Fibroblast of lung (primary cell): ENCODE results near the gene FGFBP1. TPM values are rescaled to one million over a fixed set of nuclear protein-coding genes. Genes with fewer than 3 reads are reported as not detected.

Source experiments
- DNase-seq, 2 donors: peaks; one replicate each; pipeline versions ENCODE4 v3.0.0 to v3.0.0-alpha.2; 2010; ENCODE audit warnings: low read depth in 2 of 2
- H2AFZ ChIP-seq: 2 replicates; pipeline ENCODE4 v1.5.1; 2012; ENCODE audit warnings: low read length, control low read depth, inconsistent platforms
- H3K27ac ChIP-seq: 2 replicates; pipeline ENCODE4 v1.5.1; 2011; ENCODE audit warnings: low read length, control low read depth; ENCODE audit not compliant: insufficient read depth
- H3K27me3 ChIP-seq: 2 replicates; pipeline ENCODE4 v1.5.1; 2011; ENCODE audit warnings: mild to moderate bottlenecking, low read length; ENCODE audit not compliant: control insufficient read depth, insufficient read depth
- H3K36me3 ChIP-seq: 2 replicates; pipeline ENCODE4 v1.5.1; 2011; ENCODE audit warnings: low read length; ENCODE audit not compliant: control insufficient read depth, insufficient read depth
- H3K4me1 ChIP-seq: 2 replicates; pipeline ENCODE4 v1.5.1; 2011; ENCODE audit warnings: low read length; ENCODE audit not compliant: control insufficient read depth, insufficient read depth; ENCODE audit errors: extremely low read depth
- H3K4me2 ChIP-seq: 2 replicates; pipeline ENCODE4 v1.5.1; 2011; ENCODE audit warnings: low read length, control low read depth; ENCODE audit not compliant: insufficient read depth; ENCODE audit errors: extremely low read depth
- H3K4me3 ChIP-seq, 4 experiments: fragments of 200-600 bp in 1 of 4; sonication (generic) in 1 of 4; replicated peaks in 1 of 4; 2 replicates each; pipeline ENCODE4 v1.5.1; 2011 to 2016; ENCODE audit warnings: low read length in 4 of 4, low read depth in 3 of 4, mild to moderate bottlenecking in 3 of 4, control low read depth in 2 of 4, inconsistent platforms in 1 of 4, mixed read lengths in 1 of 4; ENCODE audit not compliant: insufficient read depth in 1 of 4; ENCODE audit errors: control extremely low read depth in 1 of 4
- H3K79me2 ChIP-seq: 2 replicates; pipeline ENCODE4 v1.5.1; 2012; ENCODE audit warnings: mild to moderate bottlenecking, low read length, inconsistent platforms; ENCODE audit not compliant: control insufficient read depth, insufficient read depth
- H3K9ac ChIP-seq: 2 replicates; pipeline ENCODE4 v1.5.1; 2011; ENCODE audit warnings: mild to moderate bottlenecking, low read length, control low read depth; ENCODE audit not compliant: insufficient read depth
- H3K9me3 ChIP-seq: 2 replicates; pipeline ENCODE4 v1.5.1; 2012; ENCODE audit warnings: low read depth, low read length; ENCODE audit not compliant: control insufficient read depth, insufficient read depth
- H4K20me1 ChIP-seq: 2 replicates; pipeline ENCODE4 v1.5.1; 2011; ENCODE audit warnings: low read length; ENCODE audit not compliant: control insufficient read depth, insufficient read depth; ENCODE audit errors: extremely low read depth
- EZH2 ChIP-seq: IDR thresholded peaks from 2 replicates; pipeline ENCODE4 v1.5.1; 2012; ENCODE audit warnings: low read length, control low read depth, mild to moderate bottlenecking; ENCODE audit errors: missing control alignments
- polyA plus RNA-seq, 2 donors: library from polyadenylated mRNA; depleted of rRNA in 1 of 2; stranded (reverse) in 1 of 2; unstranded in 1 of 2; fragments of >200 nt; gene quantifications; 2 replicates each; pipeline ENCODE4 v1.2.1, GENCODE V29; 2011 to 2012; ENCODE audit warnings: missing spikeins in 1 of 2
- total RNA-seq: library from RNA; depleted of rRNA; stranded (reverse); fragments of >200 nt; gene quantifications from 2 replicates; pipeline ENCODE4 v1.2.1, GENCODE V29; 2014
- TF ChIP-seq, protein P1 (sequence below), 2 donors: IDR thresholded peaks in 1 of 2; conservative IDR thresholded peaks in 1 of 2; 1 replicate in 1 of 2; 2 replicates in 1 of 2; pipeline ENCODE4 v1.5.1; 2011 to 2012; ENCODE audit warnings: low read length in 2 of 2, control low read depth in 1 of 2, inconsistent platforms in 1 of 2, low read depth in 1 of 2, mild to moderate bottlenecking in 1 of 2

Gene FGFBP1
- total and polyA plus RNA-seq, 2 donors (not counting 1 experiment from before 2014, with no cell fraction given) = not detected

DNA sequence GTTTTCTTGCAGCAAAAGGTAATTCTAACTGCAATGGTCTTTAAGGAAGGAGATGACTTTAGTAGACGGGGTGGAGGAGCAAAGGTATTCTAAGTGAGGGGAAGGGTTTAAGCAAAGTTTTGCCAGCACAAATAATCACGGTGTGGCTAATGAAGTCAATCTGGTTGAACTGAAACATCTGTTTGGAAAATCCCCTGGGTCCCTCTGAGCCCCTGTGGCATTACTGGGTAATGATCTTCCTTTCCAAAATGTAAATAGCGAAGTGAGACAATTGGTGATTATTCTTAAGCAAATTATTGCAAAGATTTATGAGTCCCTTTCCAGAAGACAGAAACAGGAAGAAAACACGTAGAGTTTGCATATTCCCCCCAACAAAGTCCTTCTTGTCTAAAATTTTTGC, 47.2 kb downstream of the FGFBP1 start:
- Histone ChIP-seq H3K27me3 (no peaks in the 10 kb centered on the region), H3K9ac (no peak overlapping the region), H3K36me3 (no peaks in the 10 kb centered on the region), H2AFZ (no peak overlapping the region), H3K9me3 (no peaks in the 10 kb centered on the region), H4K20me1 (no peaks in the 10 kb centered on the region), H3K27ac (no peak overlapping the region), H3K79me2 (no peaks in the 10 kb centered on the region), H3K4me1 (peaks cover 2% of the 10 kb centered on the region), H3K4me3 (no peak overlapping the region), H3K4me2 (no peak overlapping the region)
- TF ChIP-seq EZH2 = no peak
- TF ChIP-seq, protein P1, sequence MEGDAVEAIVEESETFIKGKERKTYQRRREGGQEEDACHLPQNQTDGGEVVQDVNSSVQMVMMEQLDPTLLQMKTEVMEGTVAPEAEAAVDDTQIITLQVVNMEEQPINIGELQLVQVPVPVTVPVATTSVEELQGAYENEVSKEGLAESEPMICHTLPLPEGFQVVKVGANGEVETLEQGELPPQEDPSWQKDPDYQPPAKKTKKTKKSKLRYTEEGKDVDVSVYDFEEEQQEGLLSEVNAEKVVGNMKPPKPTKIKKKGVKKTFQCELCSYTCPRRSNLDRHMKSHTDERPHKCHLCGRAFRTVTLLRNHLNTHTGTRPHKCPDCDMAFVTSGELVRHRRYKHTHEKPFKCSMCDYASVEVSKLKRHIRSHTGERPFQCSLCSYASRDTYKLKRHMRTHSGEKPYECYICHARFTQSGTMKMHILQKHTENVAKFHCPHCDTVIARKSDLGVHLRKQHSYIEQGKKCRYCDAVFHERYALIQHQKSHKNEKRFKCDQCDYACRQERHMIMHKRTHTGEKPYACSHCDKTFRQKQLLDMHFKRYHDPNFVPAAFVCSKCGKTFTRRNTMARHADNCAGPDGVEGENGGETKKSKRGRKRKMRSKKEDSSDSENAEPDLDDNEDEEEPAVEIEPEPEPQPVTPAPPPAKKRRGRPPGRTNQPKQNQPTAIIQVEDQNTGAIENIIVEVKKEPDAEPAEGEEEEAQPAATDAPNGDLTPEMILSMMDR (conservative IDR thresholded peaks at IDR 0.05 in 1 of 2, IDR thresholded peaks at IDR 0.05 in 1 of 2; ENCODE audit: low read depth in 1 of 2, low read length in 2 of 2) = no peak
- DNase-seq = no peak

DNA sequence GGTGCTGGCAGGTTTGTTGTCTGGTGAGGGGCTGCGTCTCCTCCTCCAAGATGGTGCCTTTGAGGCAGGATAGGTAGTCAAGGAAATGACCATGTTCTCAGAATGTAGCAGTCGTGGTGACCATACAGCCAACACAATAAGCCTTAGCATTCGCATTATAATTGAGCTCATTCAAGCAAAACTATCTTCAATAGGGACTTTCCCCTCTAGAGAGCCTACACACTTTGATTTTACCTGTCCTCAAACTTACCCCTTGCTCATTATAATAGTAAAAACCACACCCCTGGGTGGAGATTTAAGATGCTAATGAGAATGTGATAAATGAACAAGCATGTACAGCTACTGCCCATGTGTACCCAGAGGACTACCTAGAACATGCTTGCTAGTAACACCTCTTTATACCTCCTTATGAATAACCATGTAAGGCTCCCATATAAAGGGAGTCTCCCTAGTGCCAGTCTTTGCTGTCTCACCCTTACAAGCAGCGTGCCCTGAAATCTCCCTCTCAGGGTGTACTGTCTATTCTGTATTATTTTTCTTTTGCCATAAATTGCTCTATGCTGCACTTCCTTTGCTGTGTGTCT, 48.2 kb downstream of the FGFBP1 start:
- peaks cover 2% of the 10 kb centered on the region for H3K4me1 ChIP-seq
- no peaks in the 10 kb centered on the region for H3K36me3 ChIP-seq
- H3K9me3 ChIP-seq = no peaks in the 10 kb centered on the region
- no peak overlapping the region for H3K4me3 ChIP-seq
- no peak for TF ChIP-seq EZH2
- H3K79me2 ChIP-seq = no peaks in the 10 kb centered on the region
- DNase-seq = no peak
- H3K27ac ChIP-seq = no peak overlapping the region
- H3K9ac ChIP-seq = no peak overlapping the region
- H2AFZ ChIP-seq = no peak overlapping the region
- no peak overlapping the region for H3K4me2 ChIP-seq
- H4K20me1 ChIP-seq = no peaks in the 10 kb centered on the region
- H3K27me3 ChIP-seq = no peaks in the 10 kb centered on the region

DNA sequence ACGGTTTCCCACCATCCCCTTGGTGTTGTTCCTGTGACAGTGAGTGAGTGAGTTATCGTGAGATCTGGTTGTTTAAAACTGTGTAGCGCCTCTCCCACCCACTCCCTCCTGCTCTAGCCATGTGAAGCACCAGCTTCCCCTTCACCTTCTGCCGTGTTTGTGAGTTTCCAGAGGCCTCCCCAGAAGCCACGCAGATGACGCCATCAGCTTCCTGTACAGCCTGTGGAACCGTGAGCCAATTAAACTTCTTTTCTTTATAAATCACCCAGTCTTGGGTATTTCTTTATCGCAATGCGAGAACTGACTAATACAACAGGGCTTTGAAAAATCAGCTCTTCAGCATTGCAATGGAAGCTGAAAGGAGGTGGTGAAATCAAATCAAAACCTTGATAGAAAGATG, 50.0 kb downstream of the FGFBP1 start:
- Histone ChIP-seq H3K79me2 (no peaks in the 10 kb centered on the region), H3K4me1 (no peaks in the 10 kb centered on the region), H3K9me3 (no peaks in the 10 kb centered on the region), H3K27me3 (no peaks in the 10 kb centered on the region), H3K9ac (no peak overlapping the region), H4K20me1 (no peaks in the 10 kb centered on the region), H3K4me2 (no peak overlapping the region), H3K4me3 (no peak overlapping the region), H3K27ac (no peak overlapping the region), H2AFZ (no peak overlapping the region), H3K36me3 (no peaks in the 10 kb centered on the region)
- TF ChIP-seq, protein P1 (conservative IDR thresholded peaks at IDR 0.05 in 1 of 2, IDR thresholded peaks at IDR 0.05 in 1 of 2; ENCODE audit: low read depth in 1 of 2, low read length in 2 of 2) = no peak
- no peak for TF ChIP-seq EZH2
- DNase-seq = peak in 1 of 2 donors; percentile 50

Other genes with a start within 250 kb of the FGFBP1 start
- 14.6 and 15.7 TPM in 2 replicates for gene BST1, start 235.7 kb downstream of the FGFBP1 start, total RNA-seq
- gene BST1, start 235.7 kb downstream of the FGFBP1 start, polyA plus RNA-seq = 24.0 and 48.8 TPM in 2 replicates
- under 0.01 TPM in 1 of 2 replicates, not detected in the other for gene CD38, start 160.4 kb downstream of the FGFBP1 start, total RNA-seq
- 0.02 TPM in 1 of 2 replicates, not detected in the other for gene CD38, start 160.4 kb downstream of the FGFBP1 start, polyA plus RNA-seq
- gene FGFBP2, start 24.4 kb upstream of the FGFBP1 start, total RNA-seq = not detected in 2 replicates
- gene FGFBP2, start 24.4 kb upstream of the FGFBP1 start, polyA plus RNA-seq = 0.09 TPM in 1 of 2 replicates, not detected in the other
- under 0.01 and 0.17 TPM in 2 replicates for gene PROM1, start 145.3 kb upstream of the FGFBP1 start, total RNA-seq
- gene PROM1, start 145.3 kb upstream of the FGFBP1 start, polyA plus RNA-seq = 0.03 and 0.10 TPM in 2 replicates